ENCODE measurements around the gene NMT2.

The NMT2 gene

GRCh38 chr10:15180736-15181135 lies 12.2 kb upstream of the NMT2 start:
- DNase-seq: no peak

GRCh38 chr10:15176269-15176668 lies 7.8 kb upstream of the NMT2 start:
- no peak for DNase-seq

- no peak for DNase-seq
Observed at GRCh38 chr10:15175587-15175986, 7.1 kb upstream of the NMT2 start.

- no peak for DNase-seq
Observed at GRCh38 chr10:15172306-15172840, 3.9 kb upstream of the NMT2 start.

GRCh38 chr10:15169555-15170401 lies 1.3 kb upstream of the NMT2 start:
- DNase-seq: no peak

- DNase-seq: peak; percentile 62 to 94
Observed at GRCh38 chr10:15168786-15169554, 477 bp upstream of the NMT2 start.

- peak; percentile 24 to 63 for DNase-seq
Observed at GRCh38 chr10:15167411-15168290, 842 bp downstream of the NMT2 start.

- no peak for DNase-seq
Observed at GRCh38 chr10:15166325-15166724, 2.2 kb downstream of the NMT2 start.

- DNase-seq: no peak
Observed at GRCh38 chr10:15163253-15163828, 5.2 kb downstream of the NMT2 start.

DNA sequence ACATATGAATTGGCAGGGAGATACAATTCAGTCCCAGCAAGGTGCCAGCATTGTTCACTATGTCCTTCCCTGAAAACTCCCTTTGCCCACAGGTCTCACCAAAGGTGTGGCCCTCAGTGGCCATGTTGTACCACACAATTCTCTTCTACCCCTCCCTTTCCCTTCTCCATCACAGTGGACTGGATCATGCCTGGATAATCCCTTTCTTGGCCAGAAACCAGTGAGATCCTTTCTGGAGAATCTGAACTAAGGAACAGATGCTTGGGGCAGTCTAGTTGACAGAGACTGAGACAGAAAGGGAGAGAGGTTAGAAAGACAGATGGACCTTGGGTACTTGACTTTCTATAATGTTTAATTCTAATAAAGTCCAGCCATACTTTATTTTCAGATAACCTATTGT lies 9.5 kb downstream of the NMT2 start:
- DNase-seq: no peak

DNA sequence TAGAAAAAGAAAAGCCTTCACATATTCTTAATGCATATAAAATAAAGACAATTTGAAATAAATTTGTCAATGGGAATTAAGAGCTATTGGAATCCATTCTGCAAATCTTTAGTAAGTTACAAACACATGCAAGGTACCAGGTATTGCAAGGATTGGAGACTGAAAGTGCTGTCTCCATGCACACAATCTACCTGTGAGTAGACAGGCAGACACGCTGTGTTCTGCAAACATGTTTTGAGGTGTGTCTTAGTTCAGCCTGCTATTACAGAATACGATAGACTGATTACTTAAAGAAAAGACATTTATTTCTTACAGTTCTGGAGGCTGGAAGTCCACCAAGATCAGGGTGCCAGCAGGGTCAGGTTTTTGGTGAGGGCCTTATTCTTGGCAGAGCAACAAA lies 10.0 kb downstream of the NMT2 start:
- no peak for DNase-seq

DNA sequence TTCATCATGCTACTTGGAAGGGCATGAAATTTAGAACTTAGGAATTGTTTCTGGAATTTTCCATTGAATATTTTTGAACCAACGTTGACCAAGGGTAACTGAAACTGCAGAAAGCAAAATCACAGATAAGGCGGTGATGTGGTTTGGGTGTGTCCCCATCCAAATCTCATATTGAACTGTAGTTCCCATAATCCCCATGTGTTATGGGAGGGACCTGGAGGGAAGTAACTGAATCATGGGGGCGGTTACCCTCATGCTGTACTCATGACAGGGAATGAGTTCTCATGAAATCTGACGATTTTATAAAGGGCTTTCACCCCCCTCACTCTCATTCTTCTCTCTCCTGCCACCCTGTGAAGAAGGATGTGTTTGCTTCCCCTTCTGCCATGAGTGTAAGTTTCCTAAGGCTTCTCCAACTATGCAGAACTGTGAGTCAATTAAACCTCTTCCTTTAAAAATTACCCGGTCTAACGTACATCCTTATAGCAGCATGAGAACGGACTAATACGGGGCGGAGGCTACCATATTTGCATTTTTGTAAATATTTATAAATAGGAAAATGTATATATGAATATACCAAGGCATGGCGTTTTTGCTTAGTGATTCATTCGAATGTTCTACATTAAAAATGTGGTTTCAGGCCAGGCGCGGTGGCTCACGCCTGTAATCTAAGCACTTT lies 12.4 kb downstream of the NMT2 start:
- no peak for DNase-seq

- DNase-seq: no peak
Observed at GRCh38 chr10:15152556-15152955, 15.9 kb downstream of the NMT2 start.

DNA sequence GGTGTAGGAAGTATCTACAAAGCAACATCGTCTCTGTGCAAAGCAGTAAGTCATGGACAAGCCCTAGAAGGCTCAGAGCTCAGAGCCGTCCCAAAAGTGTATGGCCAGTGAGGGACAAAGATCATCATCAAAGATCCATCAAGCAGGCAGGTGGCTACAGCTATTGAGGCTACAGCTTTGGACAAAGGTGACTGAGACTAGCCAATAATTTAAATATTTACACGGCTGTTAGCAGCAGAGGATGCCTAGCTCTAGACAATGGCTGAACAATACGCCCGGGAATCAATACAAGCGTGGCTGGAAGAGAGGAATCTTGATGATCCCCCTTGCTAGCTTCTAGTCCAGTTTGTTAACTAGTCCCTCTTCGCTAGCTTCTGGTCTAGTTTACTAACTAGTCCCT lies 17.9 kb downstream of the NMT2 start:
- no peak for DNase-seq

DNA sequence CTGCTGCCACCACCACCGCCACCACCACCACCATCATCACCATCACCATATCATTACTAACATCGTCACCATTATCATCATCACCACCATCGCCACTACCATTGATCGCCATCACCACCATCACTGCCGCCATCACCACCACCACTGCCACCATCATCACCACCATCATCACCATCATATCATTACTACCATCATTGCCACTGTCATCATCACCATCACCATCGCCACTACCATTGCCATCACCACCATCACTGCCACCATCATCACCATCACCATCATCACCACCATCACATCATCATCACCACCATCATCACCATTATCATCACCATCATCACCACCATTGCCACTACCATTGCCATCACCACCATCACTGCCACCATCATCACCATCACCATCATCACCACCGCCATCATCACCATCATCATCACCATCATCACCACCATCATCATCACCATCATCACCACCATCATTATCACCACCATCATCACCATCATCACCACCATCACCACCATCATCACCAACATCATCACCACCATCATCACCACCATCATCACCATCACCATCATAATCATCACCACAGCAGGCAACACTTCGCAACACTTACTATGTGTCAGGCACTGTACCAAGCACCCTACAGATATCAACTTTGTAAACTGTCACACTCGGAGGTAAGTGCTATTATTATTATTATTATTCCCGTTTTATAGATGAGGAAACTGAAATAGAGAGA lies 19.3 kb downstream of the NMT2 start:
- DNase-seq: no peak

DNA sequence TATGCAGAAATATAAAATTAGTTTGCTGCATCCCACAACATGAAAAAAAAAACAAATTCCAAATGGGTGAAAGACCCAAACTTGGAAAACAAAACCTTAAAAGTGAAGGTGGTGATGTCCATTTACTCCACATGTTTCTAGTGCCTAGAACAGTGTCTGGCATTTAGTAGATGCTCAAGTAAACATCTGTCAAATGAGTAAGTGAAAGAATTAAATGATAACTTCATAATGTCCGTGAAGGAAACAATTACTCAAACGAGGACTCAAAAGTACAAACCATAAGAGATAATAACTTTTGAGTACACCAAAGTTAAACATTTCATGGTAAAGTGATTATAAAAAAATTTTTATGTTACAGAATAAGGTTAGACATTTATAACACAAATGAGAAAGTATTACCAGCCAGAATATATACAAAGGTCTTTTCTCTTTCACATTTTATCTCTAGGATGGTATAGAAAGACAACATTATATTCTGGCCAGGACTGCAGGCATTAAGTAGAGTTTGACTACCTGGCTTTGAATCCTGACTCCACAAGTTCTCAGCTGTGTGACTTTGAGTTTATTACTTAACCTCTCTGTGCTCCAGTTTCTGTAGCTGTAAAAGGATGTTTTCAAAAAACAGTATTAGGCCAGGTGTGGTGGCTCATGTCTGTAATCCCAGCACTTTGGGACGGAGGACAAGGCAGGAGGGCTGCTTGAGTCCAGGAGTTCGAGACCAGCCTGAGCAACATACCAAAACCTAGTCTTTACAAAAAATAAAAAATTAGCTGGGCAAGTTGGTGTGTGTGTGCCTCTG lies 20.7 kb downstream of the NMT2 start:
- no peak for DNase-seq

DNA sequence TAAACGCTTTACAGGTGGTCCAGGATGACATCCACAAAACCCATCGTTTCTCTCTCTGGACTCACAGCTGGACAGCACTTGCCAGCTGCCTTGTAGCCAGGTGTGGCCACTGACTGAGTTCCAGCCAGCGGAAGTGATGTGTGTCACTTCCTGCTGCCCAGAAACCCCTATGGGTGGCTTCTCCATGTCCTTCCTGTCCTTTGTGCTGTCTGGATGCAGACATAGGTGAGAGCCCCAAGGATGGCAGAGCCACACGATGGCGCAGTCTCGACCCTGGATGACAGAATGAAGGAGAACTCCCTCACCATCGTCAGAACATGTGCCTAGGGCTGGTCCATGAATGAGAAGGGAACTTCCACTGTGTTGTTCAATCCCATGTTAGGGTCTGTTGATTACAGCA lies 22.1 kb downstream of the NMT2 start:
- no peak for DNase-seq

GRCh38 chr10:15144788-15145187 lies 23.7 kb downstream of the NMT2 start:
- no peak for DNase-seq

DNA sequence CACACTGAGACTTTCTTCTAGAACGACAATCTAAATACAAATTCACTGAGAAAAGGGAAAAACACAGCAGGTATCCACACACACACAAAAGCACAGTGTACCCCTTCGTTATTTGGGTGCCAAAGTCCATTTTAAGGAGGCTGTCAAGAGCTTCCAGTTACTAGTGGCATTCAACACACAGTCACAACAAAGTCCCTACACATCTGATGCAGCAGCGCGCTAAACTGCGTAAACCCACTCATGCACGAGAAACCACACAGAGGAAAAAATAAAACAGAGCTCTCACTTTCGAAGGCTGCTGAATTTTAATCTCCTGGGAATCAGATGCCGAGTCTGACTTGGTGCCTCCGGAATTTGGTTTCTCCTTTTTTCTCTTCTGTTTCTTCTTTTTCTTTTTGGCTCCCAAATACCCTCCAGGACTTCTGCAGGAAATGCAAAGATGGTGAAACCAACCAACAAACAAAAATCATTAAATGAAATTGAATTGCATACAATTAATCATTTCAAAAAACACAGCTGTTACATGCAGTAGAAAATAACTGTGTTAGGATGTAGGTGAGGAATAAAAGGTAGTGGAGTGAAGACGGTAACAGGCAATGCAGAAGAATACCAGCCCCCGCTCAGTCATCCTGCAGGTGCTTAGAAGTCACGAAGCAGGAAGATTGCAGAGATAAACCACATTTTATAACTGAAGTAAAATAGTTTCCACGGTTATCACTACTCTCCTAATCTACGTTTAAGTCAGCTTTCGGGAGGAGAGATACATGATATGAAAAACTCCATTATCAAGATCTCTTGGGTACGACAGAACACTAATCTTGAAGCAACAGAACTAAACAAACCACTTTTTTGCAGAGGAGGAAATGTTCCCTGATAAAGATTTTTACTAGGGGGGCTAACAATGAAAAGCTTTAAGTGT lies 27.1 kb downstream of the NMT2 start:
- peak; percentile 11 to 35 for DNase-seq
